H1 (cell line): Measurements from ENCODE around the gene DDX21.
"Not testable (repeated sequence)": the region's sequence is repeated elsewhere in the genome, so short reads cannot be mapped to it uniquely, and the experiment has no call there.

Source experiments
- CTCF ChIP-seq, 3 experiments: IDR thresholded peaks; 1 replicate in 2 of 3; 2 replicates in 1 of 3; pipeline versions ENCODE4 v1.5.1 to v1.6.1; 2011; ENCODE audit warnings: low read length in 3 of 3, mild to moderate bottlenecking in 3 of 3, inconsistent platforms in 2 of 3, low read depth in 1 of 3, moderate library complexity in 1 of 3; ENCODE audit not compliant: insufficient read depth in 1 of 3; ENCODE audit errors: control extremely low read depth in 1 of 3
- EZH2 ChIP-seq: fragments of 200-600 bp; sonication (generic); IDR thresholded peaks from 2 replicates; pipeline ENCODE4 v1.7.1; 2012; ENCODE audit warnings: low read depth, mild to moderate bottlenecking, moderate library complexity, low read length, inconsistent platforms; ENCODE audit not compliant: severe bottlenecking
- POLR2AphosphoS5 ChIP-seq: IDR thresholded peaks from 2 replicates; pipeline ENCODE4 v1.6.1; 2011; ENCODE audit warnings: low read depth, low read length
- RNF2 ChIP-seq: fragments of 200-900, 300-1000 bp; sonication (generic); IDR thresholded peaks from 2 replicates; pipeline ENCODE4 v1.7.1; 2016; ENCODE audit warnings: borderline replicate concordance, low read depth, mild to moderate bottlenecking, antibody characterized with exemption, low read length; ENCODE audit not compliant: poor library complexity, severe bottlenecking; ENCODE audit errors: missing control alignments
- SUZ12 ChIP-seq: fragments of 200-600 bp; sonication (generic); IDR thresholded peaks from 2 replicates; pipeline ENCODE4 v1.6.1; 2012; ENCODE audit warnings: mild to moderate bottlenecking, inconsistent platforms, low read length, moderate library complexity, mixed read lengths

- not testable (repeated sequence) for TF ChIP-seq SUZ12; EZH2; CTCF (IDR thresholded peaks at IDR 0.05; ENCODE audit: control extremely low read depth in 1 of 3, insufficient read depth in 1 of 3, low read depth in 1 of 3, low read length in 3 of 3); RNF2; POLR2AphosphoS5
These were observed 56.8 kb downstream of the DDX21 start for GRCh38 chr10:69012778-69013177.
